ENCODE measurements around the gene SORL1.

SORL1 gene

DNA sequence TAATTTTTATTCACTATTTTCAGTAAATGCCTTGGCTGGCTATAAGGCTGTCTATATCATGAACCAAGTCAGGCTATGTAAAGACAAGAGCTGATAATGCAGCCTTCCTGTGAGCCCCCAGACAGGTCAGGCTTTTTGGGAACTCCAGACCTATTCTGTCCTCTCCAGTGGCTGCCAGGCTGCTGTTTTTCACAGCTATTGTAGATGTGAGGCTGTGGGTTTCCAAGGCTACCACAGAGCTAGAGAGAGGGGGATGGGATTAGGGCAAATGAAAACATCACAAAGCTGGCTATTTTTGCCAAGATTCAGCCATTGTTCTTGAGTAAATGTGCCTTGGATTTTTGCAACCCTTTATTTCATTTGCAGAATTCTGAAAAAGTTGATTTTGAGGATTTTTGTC is 56.3 kb downstream of the SORL1 start:
- DNase-seq (ENCODE audit: low read depth in 2 of 2), result no peak

DNA sequence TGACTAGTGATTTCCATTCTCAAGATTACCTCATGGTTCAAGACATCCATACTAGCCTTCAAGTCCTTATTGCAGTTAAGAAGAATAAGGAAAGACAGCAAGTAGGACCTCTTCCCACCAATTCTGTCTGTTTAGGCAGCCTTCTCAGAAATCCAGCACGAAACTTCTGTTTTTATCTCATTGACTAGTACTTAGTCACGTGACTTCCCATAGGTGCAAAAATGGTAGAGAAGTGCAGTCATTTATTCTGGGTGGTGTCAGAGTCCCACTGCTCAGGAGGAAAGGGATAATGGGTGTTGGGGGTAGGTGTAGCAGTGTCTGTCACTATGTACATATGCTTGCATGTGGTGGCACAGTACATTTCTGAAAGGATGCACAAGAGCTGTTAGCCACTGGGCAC is 58.3 kb downstream of the SORL1 start:
- no peak for DNase-seq (ENCODE audit: low read depth in 2 of 2)

- no peak for DNase-seq (ENCODE audit: low read depth in 2 of 2)
These were observed 60.7 kb downstream of the SORL1 start for GRCh38 chr11:121512468-121513465.

- DNase-seq (ENCODE audit: low read depth in 2 of 2), result no peak
These were observed 61.7 kb downstream of the SORL1 start for GRCh38 chr11:121513807-121514206.

GRCh38 chr11:121514432-121515334 is 62.6 kb downstream of the SORL1 start:
- DNase-seq (ENCODE audit: low read depth in 2 of 2), result no peak

GRCh38 chr11:121515335-121515671 is 63.2 kb downstream of the SORL1 start:
- no peak for DNase-seq (ENCODE audit: low read depth in 2 of 2)

DNA sequence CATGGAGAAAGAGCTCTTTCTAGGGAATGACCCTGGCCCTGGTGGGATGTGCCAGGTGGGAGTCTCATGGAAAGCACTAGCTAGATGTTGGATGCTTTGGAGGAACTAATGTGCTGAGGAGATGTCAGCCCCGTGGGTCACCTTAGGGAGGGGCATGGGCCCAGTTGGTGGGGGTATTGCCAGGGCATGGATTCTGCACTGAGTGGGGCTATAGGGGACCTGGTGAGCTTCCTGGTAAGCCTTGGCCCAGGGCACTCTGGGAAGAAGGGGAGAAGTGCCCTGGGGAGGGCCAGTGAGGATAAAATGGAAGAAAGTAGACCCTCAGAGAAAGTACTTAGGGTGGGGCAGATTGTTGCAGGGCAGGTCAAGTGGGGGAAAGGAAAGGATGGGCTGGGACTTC is 65.9 kb downstream of the SORL1 start:
- no peak for DNase-seq (ENCODE audit: low read depth in 2 of 2)

- no peak for DNase-seq (ENCODE audit: low read depth in 2 of 2)
These were observed 68.4 kb downstream of the SORL1 start for GRCh38 chr11:121520243-121521144.

DNA sequence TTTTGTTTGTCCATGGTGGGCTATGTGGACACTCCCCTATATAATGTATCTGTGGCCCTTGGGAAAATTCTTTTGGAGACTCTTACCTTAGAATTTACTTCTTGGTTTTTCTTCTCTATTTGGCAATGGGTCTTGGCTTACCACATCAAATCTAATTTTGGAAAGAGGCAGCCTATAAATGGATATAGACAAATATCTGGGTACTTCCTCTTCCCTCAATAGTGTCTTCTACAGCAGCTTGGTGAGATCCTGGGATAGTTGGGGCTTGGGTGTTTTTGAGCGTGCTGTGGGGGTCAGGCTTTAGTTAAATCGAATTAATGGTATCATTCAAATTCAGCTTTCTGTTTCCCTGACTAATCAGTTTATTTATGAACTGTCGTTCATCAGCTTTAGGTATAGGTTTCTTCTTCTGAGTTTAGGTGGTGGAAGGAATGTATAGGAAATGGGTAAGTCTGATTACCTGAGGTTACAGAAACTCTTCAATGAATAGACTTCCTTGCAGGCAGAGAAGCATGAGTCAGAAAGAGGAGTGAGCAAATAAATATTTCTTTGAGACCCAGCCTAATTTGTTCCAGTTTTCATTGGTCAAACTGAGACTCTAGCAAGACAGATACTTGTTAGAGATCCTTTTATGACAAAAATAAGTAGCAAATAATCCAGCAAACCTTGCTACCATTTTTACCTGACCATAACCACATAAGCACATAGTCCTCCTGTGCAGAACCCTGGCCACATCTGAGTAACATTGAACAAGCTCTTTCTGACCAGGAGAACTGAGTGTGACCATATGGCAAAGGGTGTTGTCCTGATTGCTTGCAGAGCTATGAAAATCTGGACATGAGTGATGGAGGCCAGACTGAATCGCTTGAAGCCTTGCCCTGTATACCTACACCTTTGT is 69.3 kb downstream of the SORL1 start:
- no peak for DNase-seq (ENCODE audit: low read depth in 2 of 2)

GRCh38 chr11:121522043-121522941 is 70.2 kb downstream of the SORL1 start:
- DNase-seq (ENCODE audit: low read depth in 2 of 2), result no peak

GRCh38 chr11:121523581-121524232 is 71.6 kb downstream of the SORL1 start:
- DNase-seq (ENCODE audit: low read depth in 2 of 2), result no peak

DNA sequence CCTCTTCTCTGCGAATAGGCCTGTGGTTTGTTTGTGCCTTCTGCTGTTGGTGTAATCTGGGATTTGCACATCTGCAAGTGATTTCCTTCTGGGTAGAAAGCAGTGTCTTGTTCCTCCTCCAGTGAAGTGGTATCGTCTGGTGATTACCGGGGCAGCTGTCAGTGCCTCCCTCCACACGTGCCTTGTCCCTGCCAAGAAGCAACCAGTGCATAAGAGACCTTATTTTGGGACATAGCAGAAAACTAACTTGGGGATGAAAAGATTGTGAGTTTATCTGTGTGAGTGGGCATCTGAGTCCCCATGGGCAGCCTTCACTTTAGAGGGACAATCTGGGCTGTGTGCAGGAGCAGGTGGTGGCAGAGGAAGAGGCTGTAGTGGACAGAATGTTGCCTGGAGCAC is 72.1 kb downstream of the SORL1 start:
- DNase-seq (ENCODE audit: low read depth in 2 of 2), result no peak

DNA sequence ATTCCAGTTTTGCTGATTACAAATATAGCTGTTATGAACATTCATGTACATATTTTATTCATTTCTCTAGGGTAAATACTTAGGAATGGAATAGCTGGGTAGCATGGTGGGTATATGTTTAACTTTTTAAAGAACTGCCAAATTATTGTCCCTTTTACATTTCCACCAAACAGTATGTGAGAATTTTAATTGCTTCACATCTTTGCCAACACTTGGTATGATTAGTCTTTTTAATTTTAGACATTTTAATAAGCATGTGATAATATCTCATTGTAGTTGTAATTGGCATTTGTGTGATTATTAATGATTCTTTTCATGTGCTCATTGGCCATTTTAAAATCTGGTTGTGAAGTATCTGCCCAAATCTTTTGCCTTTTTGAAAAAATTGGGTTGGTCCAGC is 73.3 kb downstream of the SORL1 start:
- DNase-seq (ENCODE audit: low read depth in 2 of 2), result no peak

DNA sequence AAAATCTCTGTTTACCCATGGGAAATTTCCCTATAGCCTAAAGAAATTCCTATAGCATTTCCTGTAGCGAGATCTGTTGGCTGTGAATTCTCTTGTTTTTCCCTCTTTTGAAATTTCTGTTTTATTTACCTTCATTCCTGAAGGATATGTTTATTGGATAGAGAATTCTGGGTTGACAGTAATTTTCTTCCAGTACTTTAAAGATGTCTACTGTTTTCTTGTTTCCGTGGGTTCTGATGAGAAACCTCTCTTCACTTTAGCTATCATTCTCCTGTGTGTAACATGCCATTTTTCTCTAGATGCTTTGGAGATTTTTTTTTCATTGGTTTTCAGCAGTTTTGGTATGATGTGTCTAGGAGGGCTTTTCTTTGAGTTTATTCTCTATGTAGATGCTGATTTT is 78.1 kb downstream of the SORL1 start:
- DNase-seq (ENCODE audit: low read depth in 2 of 2), result no peak

DNA sequence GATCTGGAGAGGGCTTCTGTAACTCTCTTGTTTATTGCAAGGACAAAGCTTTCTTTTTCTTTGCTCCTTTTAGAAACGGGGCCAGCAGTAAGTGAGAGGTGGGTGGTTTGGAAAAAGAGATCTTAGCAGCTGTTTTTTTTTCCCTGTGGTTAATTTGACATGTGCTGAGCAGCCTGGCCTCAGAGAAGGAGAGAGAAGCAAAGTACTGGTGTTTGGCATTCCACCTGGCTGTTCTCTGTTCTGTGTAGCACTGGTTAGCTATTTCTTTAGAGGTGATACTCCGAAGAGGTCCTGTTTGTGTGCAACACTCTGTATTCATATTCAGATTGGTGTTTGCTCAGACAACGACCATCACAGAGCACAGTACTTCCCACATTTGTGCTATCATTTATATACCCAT is 81.5 kb downstream of the SORL1 start:
- DNase-seq (ENCODE audit: low read depth in 2 of 2), result no peak

DNA sequence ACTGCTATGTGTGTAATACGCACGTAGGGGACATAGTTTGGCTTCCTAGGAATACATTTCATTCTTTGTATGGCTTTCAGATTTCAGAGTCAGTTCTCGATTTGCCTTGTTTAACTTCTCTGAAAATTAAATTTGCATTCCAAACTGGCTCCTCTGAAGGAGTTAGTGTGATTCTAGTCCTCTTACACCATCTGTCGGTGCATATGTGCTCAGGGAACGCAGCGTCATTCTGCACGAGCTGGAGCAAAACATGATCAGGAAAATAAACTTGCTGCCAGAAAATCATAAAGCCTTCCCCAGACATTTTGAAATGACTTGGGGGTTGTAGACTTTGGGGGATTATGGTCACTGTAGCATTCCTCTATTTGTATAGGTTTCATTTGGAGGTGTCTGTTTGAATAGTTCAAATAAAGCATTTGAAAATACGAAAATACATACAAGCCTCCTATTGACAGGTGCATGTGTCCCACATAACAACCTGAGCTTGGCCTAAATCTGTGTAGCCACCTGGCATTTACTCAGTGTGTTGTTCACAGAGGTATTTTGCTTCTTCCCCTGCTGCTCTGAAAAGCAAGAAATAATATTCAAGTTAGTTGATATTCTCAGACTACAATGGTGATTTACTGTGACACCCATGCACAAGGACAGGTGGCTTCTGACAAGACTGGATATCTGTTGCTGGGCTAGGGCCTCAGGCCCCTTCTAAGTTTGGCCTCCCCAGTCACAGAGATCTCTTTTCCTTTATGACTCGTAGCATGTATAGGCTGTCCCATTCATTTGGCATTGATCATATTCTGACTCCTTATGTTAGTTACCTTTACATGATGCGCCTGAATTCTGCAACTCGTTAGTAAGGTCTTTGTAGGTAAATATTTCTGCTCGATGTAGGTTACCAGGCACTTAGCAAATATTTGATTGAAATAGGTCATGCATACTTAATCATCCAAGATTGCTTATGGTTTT is 82.3 kb downstream of the SORL1 start:
- DNase-seq (ENCODE audit: low read depth in 2 of 2), result no peak

- no peak for DNase-seq (ENCODE audit: low read depth in 2 of 2)
These were observed 83.1 kb downstream of the SORL1 start for GRCh38 chr11:121535129-121535796.

Measured in stimulated activated CD8-positive, alpha-beta memory T cell treated with anti-CD3 and anti-CD28 coated beads, Interleukin-15, amount 100 ng/mL, for 48 hours (primary cell).